Fibroblast of skin of left biceps (primary cell): ENCODE results near the gene SSH2.

Experiments
- DNase-seq, 2 experiments: peaks; one replicate each; pipeline ENCODE4 v3.0.0-alpha.2; 2013; ENCODE audit warnings: low read depth in 2 of 2

Gene SSH2

DNA sequence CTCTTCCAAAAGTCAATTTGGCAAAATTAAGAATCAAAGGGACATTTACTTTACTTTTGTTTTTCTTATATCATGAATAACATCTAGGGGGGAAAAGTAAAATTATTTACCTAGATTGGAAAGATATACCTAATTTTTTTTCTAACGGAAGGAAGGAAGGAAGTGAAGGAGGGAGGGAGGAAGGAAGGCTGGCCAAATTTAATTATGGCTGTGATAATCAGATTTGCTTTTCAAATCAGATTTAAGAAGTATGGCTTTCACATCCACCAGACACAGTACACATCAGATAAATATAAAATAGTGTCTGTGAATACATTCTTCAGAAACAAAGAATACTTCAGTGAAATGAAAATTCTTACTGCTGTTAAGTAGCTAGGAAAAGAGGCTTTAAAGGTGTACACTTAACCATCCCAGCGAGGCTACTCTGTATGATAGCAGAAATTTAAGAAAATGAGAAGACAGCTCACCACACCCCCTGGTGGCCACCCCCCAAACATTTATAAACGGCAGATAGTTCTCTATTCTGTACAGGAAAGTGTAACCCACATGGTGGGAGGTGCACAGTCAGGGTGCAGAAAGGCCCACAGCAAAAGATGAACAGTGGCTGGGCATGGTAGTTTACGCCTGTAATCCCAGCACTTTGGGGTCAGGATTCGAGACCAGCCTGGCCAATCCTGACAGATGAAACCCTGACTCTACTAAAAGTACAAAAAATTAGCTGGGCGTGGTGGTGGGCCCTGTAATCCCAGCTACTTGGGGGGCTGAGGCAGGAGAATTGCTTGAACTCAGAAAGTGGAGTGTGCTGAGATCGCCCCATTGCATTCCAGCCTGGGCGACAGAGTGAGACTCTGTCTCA, 150.8 kb downstream of the SSH2 start:
- peak in 1 of 2 experiments; percentile 12 for DNase-seq

GRCh38 chr17:29777663-29778062, 152.4 kb downstream of the SSH2 start:
- DNase-seq, result no peak

GRCh38 chr17:29776026-29776425, 154.0 kb downstream of the SSH2 start:
- no peak for DNase-seq

- DNase-seq, result no peak
Observed at GRCh38 chr17:29772981-29773380, 157.0 kb downstream of the SSH2 start.

- no peak for DNase-seq
Observed at GRCh38 chr17:29771546-29771945, 158.5 kb downstream of the SSH2 start.

DNA sequence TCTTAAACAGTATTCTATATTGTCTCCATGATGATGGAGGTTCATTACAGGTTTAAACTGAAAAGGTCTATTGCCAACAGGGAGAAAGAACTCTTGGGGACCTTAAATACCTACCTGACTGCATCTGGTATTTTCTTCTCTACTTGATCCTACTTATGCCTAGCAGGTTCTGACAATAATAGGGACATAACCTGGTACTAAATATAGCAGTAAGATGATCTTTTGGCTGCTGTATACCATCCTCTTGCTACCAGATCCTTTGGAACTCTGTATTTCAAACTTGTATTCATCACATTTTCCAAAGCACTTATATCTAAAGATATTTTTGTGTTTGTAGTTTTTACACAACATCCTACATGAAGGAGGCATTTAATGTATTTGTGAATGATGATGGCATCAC, 160.8 kb downstream of the SSH2 start:
- no peak for DNase-seq

DNA sequence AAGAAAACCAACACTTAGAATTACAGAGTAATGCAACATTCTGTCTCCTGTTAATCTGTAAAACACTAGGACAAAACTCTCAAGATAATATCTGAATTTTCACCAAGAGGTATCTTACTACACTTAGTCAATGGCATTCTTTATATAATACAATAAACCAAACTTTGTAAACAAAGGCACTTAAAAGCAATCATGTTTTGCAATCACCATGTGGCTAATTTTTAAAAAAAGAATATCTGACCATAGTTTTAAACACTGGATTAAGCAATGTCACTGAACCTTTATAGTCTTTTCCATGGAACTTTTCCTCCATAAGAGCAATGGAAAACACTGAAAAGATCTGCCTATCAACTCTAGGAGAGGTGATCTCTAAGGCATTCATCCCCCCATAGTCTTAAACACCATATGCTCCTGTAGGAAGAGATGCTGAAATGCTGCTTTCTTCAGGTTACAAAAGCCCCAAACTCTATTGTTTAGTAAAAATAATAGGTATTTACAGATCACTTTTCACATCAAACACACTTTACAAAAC, 163.2 kb downstream of the SSH2 start:
- DNase-seq, result no peak

GRCh38 chr17:29764748-29765147, 165.3 kb downstream of the SSH2 start:
- DNase-seq, result no peak

DNA sequence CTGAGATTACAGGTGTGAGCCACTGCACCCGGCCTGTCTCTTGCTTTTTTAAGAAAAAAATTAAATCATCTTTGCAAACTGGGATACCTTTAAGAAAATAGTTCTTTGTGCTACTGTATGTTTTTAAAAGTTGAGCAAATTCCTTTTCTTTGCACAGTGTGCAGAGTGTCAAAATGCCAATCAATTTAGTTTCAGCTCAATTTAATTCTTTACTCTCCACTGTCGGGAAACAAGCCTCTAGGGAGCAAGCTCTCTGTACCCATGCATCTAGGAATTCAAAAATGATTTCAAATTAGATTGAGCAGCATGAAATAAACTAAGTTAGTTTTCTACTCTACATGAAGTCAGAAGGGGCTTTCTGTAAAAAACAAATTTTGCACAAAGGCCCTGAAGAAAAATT, 165.8 kb downstream of the SSH2 start:
- DNase-seq, result no peak

DNA sequence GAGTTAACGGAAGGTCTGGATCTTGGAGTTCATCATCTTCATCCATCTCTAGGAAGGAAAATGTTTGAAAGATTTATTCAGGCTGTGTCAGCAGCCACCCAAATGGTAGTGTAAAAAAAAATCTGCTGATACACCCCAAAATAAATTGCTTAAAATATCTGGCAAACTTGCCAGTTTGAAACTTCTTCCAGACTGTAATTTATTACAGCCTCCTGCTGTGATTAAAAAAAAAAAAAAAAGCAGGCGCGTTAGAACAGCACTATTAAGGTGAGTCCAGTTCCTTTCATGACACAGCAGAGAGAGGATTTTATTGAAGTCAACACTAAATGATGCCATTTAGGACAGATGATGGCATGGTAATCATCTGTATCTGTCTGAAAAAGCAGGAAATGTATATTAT, 166.8 kb downstream of the SSH2 start:
- DNase-seq, result no peak

DNA sequence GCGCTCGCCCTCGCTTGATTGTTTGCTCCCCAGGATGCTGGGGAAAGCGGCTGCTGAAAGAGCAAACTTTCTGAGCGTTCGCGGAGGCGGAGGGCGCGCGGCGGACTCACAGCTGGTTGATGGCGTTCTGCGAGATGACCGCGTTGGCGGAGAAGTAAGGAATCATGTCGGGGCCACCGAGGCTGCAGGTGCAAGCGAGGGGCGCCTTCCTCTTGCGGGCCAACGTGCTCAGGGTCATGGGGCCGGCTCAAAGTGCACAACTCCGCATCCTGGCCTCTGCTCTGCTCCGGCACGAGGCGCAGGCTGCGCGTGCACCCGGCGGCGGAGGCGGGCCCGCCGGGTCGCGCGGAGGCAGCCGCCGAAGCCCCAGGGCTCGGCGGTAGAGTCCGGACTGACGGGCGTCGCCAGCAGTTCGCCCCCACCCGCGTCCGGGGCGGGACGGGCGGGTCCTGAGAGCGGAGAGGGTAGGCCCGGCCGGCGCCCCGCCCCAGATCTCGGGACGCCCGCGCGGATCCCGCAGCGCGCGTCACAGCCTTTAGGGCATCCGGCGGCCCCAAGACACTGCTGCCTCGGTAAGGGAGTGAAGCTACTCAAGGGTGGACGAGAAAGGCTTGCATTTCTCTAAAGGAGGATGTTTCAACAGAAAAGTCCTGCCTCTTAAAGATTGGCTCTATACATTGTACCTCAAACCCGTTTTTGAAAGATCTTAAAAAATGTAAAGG, 168.8 kb downstream of the SSH2 start:
- peak; percentile 48 to 52 for DNase-seq

DNA sequence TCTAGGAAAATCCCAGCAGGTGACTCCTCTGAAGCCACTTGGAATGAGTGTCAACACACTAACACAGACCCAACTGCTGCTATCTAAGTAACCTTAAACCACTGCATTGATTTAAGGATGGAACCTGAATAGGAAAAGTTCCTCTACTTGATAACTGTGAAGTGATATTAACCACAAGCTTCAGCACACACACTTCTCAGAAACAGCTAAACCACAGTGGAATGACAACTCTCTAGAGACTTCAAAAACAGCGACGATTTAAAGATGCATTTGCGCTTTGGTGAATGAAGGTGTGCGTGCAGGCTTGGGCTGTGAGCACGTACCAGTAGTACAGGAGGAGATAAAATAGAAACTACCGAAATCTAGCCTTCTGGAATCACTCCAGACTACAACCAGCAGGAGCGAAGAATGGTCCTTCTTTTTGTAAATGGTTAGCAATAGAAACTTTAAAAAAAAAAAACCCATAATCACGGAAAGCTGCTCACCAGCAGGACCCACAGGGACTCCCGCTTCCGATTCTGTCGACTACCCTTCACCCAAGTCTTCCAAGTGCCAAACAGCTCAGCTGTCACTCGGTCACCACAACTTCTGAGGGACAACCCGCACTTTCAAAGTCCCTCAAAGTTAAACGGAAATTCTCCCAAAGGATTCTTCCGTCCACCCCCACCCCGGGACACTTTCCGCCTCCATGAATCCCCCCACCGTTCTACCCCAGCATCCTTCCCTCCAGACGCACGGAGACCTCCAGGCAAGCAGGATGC, 169.6 kb downstream of the SSH2 start:
- DNase-seq, result no peak

DNA sequence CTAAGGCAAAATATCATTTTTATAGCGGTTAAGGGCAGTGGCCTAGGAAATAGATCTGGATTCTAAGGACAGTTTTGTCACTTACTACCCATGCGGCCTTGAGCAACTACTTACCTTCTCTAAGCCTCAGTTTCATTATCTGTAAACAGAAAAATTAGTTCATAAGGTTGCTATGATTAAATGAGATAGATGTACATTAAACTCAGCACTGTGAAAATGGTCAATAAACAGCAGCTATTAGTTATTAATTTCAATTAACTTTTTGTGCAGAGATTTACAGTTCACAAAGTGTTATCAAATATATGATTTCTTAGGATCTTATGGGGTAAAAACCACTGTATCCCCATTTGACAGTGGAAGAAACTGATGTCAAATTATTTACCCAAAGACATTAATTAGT, 171.8 kb downstream of the SSH2 start:
- no peak for DNase-seq

DNA sequence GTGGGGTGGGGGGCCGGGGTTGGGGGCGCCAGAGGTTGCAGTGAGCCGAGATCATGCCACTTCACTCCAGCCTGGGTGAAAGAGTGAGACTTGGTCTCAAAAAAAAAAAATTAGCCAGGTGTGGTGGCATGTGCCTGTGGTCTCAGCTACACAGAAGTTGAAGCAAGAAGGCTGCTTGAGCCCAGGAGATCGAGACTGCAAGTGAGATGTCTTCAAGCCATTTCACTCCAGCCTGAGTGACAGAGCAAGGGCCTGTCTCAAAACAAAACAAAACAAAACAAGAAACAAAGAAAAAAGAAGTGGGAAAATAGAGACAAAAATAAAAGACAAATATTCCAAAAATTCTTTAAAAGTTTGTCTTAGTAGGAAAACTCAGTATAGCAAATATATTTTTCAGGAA, 172.2 kb downstream of the SSH2 start:
- DNase-seq, result no peak

- no peak for DNase-seq
Observed at GRCh38 chr17:29753845-29754439, 176.1 kb downstream of the SSH2 start.

DNA sequence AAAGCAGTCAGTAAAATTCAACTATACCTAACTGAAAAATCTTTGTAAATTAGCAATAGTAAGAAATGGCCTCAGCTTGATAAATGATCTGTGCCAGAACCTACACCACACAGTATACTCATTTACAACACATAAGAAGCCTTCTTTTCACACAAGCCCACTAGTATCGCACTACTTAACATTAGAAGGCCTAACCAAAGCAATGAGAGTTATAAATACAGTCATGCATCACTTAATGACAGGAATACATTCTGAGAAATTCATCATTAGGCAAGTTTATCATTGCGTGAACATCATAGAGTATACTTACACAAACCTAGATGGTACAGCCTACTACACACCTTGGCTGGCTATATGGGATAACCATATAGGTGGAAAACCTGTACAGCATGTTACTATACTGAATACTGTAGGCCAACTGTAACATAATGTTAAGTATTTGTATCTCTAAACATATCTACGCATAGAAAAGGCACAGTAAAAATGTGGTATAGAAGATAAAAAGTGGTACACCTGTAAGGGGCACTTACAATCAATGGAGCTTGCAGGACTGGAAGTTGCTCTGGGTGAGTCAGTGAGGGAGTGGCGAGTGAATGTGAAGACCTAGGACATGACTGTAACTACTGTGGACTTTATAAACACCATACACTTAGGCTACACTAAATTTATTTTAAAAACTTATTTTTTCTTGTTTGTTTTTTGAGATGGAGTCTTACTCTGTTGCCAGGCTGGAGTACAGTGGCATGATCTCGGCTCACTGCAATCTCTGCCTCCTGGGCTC, 180.8 kb downstream of the SSH2 start:
- no peak for DNase-seq

GRCh38 chr17:29748400-29748799, 181.6 kb downstream of the SSH2 start:
- DNase-seq, result no peak

DNA sequence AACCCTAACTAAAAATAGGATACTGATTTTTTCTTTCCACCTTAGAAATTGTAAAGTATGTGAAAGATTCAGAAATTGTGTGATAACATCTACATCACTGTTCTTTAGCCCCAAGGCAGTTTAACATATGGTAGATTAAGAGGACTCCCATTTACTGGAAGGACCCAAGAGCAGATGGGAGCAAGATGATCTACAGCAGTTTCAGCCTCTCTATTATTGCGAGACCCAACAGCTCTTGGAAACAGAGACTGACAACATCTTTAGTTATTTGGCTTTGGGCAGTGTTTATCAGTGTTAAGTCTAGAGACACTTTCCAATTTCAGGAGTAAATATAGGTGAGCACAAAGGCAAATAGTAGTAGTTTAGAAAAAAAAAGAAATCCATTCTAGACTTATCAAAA, 182.4 kb downstream of the SSH2 start:
- no peak for DNase-seq

DNA sequence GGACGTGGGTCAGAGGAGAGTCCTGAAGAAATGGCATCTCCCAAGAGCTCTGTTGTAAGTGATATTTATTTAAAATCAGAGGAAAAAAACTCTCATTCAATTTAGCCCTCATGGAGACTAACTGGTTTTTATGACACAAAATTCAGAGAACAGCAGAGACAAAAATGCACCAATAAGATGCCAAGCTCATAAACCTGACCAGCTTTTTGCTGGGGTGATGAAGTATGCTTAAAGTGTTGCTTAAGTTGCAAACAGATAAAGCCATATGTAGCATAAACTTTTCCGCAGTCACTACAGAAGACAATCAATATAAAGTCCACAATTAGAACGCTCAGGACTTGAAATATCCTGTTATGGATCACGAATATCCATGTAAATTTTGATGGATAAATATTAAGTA, 183.4 kb downstream of the SSH2 start:
- no peak for DNase-seq

DNA sequence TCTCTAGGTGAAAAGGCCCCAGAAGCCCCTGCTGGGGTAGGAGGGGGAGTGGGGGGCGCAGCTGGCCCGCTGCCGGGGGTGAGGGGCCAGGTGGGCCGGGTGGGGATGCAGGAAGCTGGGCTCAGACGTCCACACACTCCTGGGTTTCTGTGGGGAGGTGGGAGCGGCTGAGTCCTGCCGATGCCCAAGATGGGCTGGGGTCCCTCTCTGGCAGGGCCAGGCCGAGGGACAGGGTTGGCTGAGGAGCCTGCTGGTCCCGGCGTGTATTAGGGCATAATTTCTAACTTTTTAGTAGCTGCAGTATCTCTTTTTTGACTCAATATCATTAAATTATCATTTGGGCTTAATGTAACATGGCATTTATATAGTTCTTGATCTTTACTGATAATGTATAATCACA, 185.9 kb downstream of the SSH2 start:
- DNase-seq, result no peak

DNA sequence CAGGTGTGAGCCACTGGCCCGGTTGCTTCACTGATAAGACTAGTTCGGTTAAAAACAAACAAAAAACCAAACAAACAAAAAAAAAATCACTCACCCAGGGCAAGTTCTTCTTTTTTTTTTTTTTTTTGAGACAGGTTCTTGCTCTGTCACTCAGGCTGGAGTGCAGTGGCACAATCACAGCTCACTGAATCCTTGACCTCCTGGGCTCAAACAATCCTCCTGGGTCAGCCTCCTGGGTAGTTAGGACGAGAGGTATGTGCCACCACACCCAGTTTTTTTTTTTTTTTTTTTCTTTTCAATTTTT, 187.9 kb downstream of the SSH2 start:
- DNase-seq, result no peak
